ENCODE results near the gene WNT5A.

Gene WNT5A

DNA sequence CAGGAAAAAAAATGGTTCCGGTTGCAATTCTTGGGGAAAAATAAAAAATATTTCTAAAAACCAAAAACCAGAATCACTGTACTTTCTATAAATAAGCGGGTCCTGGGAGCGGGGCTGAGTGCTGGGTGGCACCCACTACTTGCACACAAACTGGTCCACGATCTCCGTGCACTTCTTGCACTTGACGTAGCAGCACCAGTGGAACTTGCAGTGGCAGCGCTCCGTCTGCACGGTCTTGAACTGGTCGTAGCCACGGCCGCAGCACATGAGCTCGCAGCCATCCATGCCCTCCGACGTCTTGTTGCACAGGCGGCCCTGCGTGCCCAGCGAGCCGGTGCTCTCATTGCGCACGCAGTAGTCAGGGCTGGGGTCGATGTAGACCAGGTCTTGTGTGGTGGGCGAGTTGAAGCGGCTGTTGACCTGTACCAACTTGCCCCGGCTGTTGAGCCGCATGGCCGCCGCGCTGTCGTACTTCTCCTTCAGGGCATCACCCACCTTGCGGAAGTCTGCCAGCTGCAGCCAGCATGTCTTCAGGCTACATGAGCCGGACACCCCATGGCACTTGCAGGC lies 17.1 kb downstream of the WNT5A start:
- DNase-seq (ENCODE audit: low read depth): no peak
- TF ChIP-seq, protein P1, sequence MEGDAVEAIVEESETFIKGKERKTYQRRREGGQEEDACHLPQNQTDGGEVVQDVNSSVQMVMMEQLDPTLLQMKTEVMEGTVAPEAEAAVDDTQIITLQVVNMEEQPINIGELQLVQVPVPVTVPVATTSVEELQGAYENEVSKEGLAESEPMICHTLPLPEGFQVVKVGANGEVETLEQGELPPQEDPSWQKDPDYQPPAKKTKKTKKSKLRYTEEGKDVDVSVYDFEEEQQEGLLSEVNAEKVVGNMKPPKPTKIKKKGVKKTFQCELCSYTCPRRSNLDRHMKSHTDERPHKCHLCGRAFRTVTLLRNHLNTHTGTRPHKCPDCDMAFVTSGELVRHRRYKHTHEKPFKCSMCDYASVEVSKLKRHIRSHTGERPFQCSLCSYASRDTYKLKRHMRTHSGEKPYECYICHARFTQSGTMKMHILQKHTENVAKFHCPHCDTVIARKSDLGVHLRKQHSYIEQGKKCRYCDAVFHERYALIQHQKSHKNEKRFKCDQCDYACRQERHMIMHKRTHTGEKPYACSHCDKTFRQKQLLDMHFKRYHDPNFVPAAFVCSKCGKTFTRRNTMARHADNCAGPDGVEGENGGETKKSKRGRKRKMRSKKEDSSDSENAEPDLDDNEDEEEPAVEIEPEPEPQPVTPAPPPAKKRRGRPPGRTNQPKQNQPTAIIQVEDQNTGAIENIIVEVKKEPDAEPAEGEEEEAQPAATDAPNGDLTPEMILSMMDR (IDR thresholded peaks at IDR 0.05; ENCODE audit: control insufficient read depth, insufficient read depth, low read depth, low read length, missing control alignments): no peak
- no peak overlapping the region for H3K4me3 ChIP-seq (ENCODE audit: control insufficient read depth, low read depth, low read length)

DNA sequence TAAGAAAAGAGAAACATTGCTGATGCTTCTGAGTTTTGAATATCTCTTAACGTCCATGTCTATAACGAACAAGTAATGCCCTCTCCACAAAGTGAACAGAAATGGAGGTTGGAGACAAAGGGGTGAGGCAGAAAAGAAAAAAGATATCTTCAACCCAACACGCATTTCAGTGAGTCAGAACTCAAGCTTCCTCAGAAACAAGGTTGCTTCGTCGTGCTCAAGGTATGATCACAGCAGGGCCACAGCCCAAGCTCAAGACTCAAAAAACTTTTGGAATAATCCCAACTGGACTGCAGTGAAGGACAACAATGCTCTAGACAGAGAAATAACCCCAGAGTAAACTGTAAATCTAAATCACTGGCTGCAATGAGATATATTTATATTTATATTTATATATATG lies 18.9 kb downstream of the WNT5A start:
- TF ChIP-seq, protein P1 (IDR thresholded peaks at IDR 0.05; ENCODE audit: control insufficient read depth, insufficient read depth, low read depth, low read length, missing control alignments): no peak
- H3K4me3 ChIP-seq (ENCODE audit: control insufficient read depth, low read depth, low read length): no peak overlapping the region
- no peak for DNase-seq (ENCODE audit: low read depth)

DNA sequence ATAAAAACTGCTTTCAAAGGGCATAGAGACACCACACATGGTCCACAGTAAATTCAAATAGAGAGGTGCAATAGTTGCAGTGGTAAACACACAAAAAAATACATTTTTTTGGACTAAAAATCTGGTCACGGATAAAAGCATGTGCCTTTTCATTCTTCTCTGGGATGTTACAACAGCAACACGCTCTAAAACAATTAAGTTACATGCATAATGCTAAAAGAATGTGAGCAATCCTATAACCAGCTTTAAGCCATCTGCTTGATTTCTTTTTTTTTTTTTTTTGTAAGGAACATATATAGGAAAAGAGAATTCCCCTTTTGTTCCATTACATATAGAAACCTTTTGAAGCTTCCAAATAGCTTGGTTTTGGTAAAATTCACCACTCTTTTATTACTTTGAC lies 20.0 kb downstream of the WNT5A start:
- no peak overlapping the region for H3K4me3 ChIP-seq (ENCODE audit: control insufficient read depth, low read depth, low read length)
- TF ChIP-seq, protein P1 (IDR thresholded peaks at IDR 0.05; ENCODE audit: control insufficient read depth, insufficient read depth, low read depth, low read length, missing control alignments): no peak
- DNase-seq (ENCODE audit: low read depth): peak; percentile 57

DNA sequence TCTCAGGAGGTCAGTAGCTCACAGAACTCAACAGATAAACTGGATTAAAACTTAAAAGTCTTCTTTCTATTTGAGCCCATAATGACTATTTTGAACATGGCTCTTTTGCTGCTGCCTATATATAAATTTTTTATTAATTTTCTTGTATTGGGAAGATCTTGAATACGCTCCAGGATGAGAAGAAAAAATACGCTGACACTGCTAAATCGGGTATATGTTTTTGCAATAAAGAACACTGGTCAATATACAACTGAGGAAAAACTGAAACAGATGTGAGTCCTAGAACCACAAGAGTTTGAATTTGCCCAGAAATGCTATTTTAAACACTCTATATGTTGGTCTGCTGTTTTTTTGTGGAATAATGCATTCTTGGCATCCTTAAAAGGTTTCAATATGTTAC lies 20.6 kb downstream of the WNT5A start:
- no peak overlapping the region for H3K4me3 ChIP-seq (ENCODE audit: control insufficient read depth, low read depth, low read length)
- TF ChIP-seq, protein P1 (IDR thresholded peaks at IDR 0.05; ENCODE audit: control insufficient read depth, insufficient read depth, low read depth, low read length, missing control alignments): no peak
- no peak for DNase-seq (ENCODE audit: low read depth)

DNA sequence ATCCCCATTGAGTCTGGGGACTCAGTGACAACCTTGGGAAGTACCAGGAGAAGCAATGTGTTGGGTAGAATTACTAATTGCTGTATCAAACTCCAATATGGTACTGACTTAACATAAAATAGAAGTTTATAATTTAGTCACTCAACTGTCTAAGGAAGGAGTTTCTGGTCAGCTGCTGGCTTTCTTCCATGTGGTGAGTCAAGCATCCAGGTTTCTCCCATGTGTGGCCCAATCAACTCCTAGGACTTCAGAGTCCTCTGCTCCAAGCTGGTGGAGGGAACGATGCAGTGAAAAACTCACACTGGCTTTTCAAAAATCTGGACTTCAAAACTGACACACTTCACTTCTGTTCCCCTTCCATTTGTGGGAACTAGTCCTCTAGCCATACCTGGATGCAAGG lies 25.2 kb downstream of the WNT5A start:
- H3K4me3 ChIP-seq (ENCODE audit: control insufficient read depth, low read depth, low read length): no peak overlapping the region
- DNase-seq (ENCODE audit: low read depth): no peak
- TF ChIP-seq, protein P1 (IDR thresholded peaks at IDR 0.05; ENCODE audit: control insufficient read depth, insufficient read depth, low read depth, low read length, missing control alignments): no peak

DNA sequence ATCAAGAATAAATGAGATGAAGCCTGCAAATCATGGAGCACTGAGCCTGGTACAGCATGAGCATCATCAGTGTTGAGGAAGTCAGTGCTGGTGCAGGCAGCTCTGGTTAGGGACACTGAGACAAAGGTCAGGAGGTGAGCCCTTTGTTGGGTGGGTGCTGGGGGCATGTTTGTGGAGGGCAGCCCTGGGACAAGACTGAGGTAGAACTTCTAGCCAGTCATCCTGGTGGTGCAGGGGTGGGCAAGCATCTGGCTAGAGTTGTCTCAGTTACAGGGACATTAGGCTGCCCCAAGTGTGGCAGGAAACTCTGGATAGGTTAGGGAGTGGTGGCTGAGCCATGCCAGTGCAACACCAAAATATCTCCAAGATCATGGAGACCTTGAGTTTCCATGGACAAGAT lies 27.3 kb downstream of the WNT5A start:
- H3K4me3 ChIP-seq (ENCODE audit: control insufficient read depth, low read depth, low read length): no peak overlapping the region
- TF ChIP-seq, protein P1 (IDR thresholded peaks at IDR 0.05; ENCODE audit: control insufficient read depth, insufficient read depth, low read depth, low read length, missing control alignments): no peak
- DNase-seq (ENCODE audit: low read depth): no peak
